ENCODE data around the gene RGSL1.

Gene RGSL1

DNA sequence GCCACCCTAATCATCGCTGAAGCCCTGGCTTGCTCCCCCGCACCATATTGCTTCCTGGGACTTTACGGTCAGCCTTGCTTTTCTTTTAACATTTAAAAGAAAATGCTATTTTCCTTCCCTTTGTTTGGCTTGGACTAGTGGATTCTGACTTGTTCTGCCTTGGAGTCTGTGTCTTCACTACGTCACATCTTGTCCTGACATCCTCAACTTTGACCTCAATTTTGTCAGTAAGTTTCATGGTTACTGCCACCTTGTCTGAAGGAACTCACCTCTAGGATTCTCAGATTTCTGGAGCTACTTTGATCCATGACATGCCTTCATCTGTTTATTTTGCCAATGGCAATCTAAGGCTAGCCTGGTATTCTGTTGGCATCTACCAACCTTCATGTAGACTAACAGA is 134.8 kb downstream of the RGSL1 start:
- no peak overlapping the region for H3K4me3 ChIP-seq
- no peak overlapping the region for H3K27ac ChIP-seq

DNA sequence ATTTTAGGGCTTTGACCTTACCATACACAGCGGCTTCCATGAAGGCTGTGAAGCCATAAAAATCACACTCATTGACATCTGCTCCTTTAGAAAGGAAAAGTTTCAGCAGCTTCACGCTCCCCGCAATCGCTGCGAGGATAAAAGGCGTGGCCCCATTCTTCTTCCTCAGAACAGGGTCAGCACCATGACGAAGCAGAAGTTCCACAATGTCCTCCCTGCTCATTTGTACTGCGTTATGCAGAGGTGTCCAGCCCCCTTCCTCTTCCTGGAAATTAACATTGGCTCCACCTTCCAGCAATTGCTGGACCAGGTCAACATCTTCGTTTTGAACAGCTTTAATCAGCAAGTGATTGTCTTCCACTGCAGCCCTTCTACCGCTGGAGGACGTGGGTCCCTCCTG is 136.4 kb downstream of the RGSL1 start:
- Histone ChIP-seq H3K27ac (no peak overlapping the region), H3K4me3 (no peak overlapping the region)

DNA sequence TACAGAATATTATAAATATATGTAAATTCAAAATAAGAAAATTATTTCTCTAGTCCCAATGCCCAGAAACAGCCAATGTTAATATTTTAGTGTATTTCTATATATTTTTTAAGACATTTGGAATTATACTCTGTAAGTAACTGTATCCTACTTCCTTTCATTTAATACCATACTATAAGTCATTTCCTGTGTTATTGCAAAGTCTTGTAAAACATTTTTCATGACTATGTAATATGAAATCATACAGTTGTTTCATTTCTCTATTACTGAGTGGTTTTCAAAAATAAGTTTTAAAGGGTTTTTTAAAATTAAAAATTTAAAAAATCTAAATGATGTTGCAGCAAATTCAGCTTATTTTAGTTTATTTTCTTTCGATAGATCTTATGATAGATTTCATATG is 137.1 kb downstream of the RGSL1 start:
- Histone ChIP-seq H3K4me3 (no peak overlapping the region), H3K27ac (no peak overlapping the region)

DNA sequence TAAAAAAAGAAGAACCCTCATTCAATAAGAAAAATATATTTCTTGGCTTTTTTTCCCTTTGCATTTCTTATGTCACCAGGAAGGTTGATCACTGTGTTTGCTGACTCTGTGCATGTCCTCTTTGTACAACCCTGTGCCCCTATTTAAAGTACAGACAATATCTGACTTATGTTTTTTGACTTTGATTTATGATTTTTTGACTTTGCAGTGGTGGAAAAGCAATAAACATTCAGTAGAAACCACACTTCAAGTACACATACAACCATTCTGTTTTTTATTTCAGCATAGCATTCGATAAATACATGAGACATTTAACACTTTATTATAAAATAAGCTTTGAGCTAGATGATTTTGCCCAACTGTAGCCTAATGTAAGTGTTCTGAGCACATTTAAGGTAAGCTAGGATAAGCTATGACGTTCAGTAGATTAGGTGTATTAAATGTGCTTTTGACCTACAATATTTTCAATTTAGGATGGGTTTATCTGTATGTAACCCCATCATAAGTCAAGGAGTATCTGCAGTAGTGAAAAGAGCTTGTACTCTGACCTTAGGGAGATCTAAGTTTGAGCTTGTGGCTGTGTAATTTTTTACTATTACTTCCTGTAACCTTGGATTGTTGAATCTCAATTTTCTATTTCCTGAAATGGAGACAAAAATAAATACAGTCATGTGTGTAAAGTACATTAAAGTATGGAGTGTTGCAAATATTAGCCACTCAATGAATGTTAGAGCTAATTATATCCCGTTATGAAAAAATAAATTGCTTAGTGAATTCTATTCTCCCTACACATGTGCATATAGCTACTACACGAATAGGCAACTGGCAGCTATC is 137.9 kb downstream of the RGSL1 start:
- peak overlapping the region in 20 of 21 experiments; percentile 86 to 99 (median 94) for H3K27ac ChIP-seq
- H3K4me3 ChIP-seq: peak overlapping the region; percentile 36 to 73 (median 66)

DNA sequence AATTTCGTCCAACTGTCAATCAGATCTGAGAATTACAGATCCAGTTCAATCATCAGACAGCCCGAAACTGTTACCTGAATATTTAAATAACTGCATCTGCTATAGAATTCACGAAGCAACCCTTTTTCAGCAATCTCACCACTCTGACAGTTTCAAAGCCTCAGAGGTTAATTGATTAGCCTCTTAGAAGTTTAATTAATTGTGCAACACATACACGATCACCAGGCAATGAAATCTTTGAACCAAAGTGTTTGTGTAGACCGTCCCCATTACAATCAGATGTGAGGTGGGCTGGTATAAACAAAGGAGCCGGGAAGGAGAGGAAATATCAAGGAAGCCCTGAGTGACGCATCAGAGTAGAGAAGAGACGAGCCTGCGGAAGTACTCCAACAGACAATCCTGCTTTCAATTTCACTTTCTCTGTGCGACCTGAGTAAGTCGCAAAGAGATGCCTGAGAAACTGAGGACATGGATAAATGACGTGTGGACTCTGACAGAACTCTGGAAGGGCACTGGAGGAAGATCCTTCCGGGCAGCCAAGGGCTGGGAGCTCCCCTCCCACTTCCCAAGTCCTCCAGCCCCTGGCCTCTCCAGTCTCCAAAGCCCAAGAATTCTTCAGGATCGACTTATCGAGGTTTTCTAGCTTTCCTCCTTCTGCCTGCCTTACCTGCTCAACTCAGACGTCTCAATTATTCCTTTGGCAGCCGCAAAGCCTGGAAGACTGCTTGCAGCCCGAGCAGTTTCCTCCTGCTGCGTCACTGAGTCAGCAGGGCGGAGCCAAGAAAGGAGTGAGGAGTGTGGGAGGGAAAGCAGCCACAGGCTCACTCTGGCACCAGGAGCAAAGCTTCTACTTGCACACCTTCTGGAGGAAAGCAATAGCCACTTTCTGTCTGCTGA is 138.8 kb downstream of the RGSL1 start, which contains the start of gene RNASEL:
Gene RNASEL, minus strand, starts transcription at position 757 of the 897 bp plus-strand sequence. CDS start 2,450 bp downstream, outside the sequence.
- H3K4me3 ChIP-seq: peak within 1 kb of the TSS; percentile 36 to 73 (median 66)
- peak within 1 kb of the TSS; percentile 86 to 99 (median 93) for H3K27ac ChIP-seq

DNA sequence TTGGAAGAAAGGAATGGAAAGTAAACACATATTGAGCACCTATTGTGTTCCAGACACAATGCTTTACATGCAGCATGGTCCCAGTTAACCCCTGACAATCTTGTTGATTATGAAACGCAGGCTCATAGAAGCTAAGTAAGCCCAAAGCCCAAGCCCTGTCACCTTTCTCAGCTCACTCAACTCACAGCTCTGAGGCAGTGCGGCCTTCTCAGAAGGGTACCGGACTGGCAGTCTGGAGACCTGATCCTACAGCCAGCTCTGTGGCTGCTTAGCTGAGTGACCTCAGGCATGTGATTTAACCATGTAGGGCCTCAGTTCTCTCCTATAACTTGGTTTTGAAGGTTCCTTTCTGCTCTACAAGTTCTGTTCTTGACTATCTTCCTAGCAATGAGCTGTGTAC is 139.6 kb downstream of the RGSL1 start:
- peak overlapping the region in 2 of 7 experiments; percentile 62 to 65 for H3K4me3 ChIP-seq
- H3K27ac ChIP-seq: peak overlapping the region in 15 of 21 experiments; percentile 86 to 99 (median 93)

DNA sequence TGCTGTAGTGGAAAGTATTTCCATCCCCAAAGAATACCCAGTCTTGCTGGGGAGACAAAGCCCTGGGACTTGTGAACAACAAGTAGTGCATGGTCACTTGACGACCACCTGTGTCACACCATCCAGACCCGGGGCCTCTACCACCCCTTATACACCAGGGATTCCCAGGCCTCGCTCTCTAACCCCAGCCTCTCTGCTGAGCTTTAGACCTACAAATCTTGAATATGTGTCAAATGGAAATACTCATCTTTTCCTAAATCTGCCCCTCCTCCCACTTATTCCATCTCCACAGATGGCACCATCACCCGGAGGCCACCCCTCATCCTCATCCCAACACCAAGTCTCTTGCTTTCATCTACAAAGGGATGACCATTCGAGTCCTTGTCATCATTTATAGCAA is 140.0 kb downstream of the RGSL1 start:
- peak overlapping the region in 5 of 21 experiments; percentile 90 to 99 (median 93) for H3K27ac ChIP-seq

DNA sequence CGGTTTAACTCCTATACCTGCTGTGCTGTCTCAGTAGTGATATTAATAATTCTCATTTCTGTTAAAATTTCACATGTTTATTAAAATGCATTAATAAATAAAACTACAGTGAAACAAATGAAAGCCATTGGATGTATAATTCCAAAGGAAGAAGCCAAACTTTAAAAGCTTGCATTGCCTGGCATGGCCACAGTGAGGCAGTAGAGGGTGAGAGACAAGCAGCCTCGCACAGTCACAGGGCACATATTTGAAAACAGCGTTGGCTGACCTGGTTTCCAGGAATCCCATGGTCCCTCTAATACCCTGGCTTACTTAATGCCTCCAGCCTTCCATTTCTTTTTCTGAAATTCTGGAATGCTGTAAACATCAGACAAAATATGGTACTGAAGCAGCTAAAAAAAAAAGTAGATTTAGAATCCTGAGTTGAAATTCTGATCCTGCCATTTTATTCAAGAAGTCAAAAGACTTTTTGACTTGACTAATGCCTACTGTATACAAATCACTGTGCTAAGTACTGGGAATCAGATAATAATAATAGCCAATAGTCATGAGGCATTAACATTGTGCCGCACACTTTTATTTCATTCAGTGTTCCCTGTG is 145.8 kb downstream of the RGSL1 start:
- Histone ChIP-seq H3K27ac (peak overlapping the region in 1 of 21 experiments; percentile 18), H3K4me3 (no peak overlapping the region)

More for the DNA sequence above, 140.0 kb downstream of the RGSL1 start:
- H3K4me3 ChIP-seq: no peak overlapping the region

DNA sequence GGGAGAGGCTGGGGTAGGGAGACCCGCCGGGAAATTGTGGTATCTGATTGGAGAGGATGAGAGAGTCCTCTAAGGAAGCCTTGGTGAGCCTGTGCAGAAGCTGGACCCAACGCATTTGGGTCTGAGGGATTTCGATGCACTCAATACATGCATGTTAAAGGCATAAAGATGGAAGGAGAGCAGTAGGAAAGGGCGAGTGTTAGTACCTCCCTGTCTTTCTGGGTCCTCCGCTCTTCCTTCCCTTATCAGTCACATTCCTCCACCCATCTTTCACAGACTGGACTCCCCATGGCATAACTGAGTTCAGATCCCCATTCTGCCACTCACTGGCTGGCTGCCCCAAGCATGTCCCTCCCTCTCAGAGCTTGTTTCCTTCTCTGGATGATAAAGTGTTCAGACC is 147.0 kb downstream of the RGSL1 start:
- Histone ChIP-seq H3K4me3 (no peak overlapping the region), H3K27ac (no peak overlapping the region)

DNA sequence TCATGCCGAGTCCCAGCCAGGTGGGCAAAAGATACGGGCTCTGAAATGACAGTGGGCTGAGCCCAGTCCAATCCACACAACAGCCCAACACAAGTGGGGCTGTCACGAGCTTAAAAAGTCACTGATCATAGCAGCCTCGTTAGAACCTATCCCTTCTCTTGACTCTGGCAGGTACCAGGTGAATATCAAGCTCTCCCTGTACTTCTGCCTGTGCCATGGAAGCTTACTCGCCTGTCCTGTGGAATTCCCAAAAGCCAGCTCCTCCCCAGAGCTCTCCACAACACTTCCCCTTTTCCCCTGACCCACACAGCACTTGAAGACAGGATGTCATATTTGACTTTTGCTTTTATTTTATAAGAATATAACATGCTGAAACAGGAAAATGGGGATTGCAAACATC is 148.3 kb downstream of the RGSL1 start:
- no peak overlapping the region for H3K4me3 ChIP-seq
- H3K27ac ChIP-seq: peak overlapping the region in 2 of 21 experiments; percentile 7 to 12

DNA sequence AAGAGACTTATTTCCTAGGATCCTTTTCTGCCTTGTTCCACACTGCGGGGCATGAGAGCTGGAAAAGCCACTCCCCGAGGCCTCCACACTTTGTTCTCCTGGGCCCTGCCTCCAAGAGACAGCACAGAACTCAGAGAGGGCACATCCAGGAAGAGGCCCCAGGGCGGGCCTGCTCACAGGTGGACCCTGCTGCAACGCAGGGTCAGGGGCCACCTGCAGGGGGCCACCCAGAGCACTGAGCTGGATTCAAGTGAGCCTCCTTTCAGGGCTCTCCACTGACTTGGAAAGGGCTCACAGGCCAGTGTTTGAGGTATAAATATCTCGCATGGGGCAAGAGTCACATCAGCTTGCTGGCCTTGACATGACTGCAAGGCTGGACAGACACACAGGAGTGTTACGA is 149.4 kb downstream of the RGSL1 start:
- Histone ChIP-seq H3K27ac (peak overlapping the region in 1 of 21 experiments; percentile 12), H3K4me3 (no peak overlapping the region)

DNA sequence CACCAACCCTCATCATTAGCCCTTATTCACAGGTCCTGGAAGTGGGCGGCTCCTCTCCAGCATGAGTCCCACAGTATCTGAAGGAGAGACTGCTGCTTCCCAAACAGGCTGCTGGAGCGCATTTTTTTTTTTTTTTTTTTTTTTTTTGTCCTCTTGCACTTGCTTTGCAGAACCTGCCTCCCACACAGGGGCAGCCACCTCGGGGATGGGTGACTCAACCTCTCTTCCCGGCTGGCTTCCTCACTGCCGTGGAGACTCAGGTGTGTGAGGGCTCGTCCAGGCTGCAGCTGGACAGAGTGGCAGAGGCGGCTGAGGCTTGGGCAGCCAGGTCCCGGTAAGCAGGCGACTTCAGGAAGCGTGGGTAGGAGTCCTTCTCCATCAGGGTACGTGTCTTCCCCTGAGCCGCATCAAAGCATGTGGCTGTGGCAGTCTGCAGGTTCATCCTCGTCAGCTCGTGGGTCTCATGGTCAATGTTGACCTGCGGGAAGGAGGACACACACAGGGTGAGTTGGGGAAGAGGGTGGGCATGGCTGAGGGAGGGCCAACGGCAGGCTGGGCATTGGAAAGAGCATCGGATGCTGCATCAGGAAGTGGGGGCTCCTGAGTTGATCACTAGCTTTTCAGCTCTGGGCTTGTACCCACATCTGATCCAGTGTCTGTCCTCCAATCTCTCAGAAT is 150.2 kb downstream of the RGSL1 start:
- Histone ChIP-seq H3K4me3 (peak overlapping the region in 1 of 7 experiments; percentile 63), H3K27ac (peak overlapping the region in 1 of 21 experiments; percentile 4)

DNA sequence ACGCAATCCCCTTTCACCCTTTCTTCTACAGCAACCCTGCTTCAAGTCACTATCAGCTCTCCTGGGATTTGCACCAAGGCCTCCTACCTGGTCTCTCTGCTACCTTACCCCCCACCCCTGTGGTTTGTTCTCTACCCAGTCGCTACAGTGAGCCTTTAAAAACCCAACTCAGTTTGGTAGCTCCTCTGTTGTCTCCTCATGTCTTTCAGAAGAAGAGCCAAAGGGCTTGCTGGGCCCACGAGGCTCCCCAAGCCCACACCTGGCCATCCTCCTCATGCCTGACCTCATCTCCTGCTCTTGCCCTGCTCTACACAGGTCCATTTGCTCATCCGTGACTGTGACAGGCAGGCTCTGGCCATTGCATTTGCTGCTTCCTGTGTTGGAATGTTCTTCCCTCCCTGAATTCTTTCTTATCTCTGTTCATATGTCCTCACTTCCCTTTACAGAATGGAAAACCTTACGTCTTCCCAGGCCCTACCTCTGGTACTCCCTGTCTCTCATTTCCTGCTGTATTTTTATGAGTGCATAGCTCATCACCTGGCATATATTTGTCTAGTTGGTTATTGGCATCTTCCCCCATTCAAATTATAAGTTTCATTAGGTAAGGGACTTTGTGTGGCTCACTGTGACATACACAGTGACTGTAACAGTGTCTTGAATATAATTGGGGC is 150.9 kb downstream of the RGSL1 start:
- peak overlapping the region in 6 of 21 experiments; percentile 4 to 82 (median 40) for H3K27ac ChIP-seq
- H3K4me3 ChIP-seq: peak overlapping the region in 2 of 7 experiments; percentile 58 to 63

DNA sequence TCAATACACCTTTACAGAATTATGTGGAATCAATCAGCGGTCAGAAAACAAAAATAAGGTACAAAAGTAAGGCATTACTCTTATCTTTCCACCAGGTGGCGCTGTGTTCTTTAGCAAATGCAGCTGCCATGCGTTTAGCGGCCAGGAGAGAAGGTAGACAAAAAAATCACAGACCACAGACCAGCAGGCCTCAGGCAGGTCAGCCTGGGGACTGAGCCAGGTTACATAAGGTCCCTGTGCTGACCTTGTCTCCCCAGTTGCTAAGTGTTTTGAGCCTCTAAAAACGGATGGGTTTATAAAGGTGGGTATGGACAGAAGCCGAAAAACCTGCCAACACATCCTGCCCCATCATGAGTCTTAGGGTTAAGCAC is 151.5 kb downstream of the RGSL1 start:
- Histone ChIP-seq H3K27ac (peak overlapping the region in 12 of 21 experiments; percentile 2 to 86 (median 31)), H3K4me3 (peak overlapping the region in 3 of 7 experiments; percentile 5 to 63 (median 58))

DNA sequence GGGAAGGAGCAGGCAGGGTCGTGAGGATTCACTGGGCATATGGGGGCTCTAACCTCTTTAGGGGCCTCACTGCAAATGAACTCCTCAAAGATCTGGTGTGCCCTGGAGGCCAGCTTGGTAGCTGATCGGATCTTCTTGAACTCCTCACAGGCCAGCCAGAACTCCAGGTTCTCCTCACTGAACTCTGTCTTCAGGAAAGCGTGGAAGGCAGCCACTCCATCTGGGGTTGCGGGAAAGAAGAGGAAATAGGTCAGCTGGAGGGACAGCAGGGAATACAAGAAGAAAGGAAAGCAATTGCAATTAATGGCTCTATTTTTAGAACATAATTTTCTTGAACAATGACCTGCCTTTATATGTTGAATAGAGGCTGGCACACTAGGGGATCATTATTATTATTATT is 152.0 kb downstream of the RGSL1 start:
- H3K27ac ChIP-seq: peak overlapping the region in 13 of 21 experiments; percentile 0 to 86 (median 30)
- peak overlapping the region in 5 of 7 experiments; percentile 4 to 63 (median 49) for H3K4me3 ChIP-seq

DNA sequence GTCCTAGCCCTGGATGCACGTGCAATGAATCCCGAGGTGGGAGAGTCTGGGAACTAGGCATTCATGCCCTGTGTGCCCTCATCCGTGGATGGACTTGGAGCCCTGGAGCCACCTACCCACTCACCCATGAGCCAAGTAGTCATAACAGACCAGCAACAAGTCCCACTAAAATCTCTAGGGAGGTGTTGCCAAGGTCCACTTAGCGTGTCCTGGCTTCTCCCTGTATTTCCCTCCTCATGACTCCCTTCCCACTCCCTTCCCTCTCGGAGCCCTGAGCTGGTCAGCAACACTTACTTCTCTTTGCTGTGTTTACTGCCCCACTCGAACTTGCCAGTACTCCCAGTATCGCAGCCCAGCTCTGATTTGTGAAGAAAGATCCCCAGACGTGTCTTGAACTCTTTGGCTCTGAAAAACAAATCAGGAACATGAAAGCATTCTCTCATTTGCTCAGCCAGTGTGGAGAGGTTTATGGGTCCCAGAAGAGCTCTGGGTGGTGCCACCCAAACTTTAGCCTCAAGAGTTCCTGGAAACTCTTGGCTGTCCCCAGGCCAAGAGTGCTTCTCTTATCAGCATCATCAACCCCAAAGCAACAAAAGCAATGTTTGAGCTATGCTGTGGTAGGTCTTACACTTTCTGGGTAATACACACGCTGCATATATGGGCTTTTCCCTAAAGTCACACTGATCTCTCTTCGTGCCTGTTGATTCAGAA is 153.1 kb downstream of the RGSL1 start:
- peak overlapping the region; percentile 30 to 63 (median 51) for H3K4me3 ChIP-seq

DNA sequence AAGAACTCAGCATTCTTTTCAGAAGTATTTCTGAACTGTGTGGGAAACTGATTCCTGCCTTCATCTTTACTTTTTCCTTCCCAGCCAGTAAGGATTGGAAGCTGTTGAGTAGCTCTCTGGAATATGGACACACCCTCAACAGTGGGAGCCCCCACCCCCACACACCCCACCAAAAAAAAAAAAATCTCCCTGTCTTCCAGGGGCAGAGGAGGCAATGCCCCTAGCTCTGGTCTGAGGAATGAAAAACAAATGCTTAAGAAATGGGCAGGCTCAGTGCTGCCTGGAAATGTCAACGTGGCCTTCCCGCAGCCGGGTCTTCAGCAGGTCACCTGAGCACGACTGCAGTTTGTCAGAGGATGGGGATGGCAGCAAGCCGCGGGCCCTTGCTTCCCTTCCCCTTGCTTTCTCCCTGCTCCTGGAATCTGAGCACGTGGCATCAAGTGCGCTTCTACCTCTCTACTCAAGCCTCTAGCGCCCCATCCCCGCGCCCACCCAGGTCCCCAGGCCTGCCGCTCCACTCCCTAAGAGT is 153.8 kb downstream of the RGSL1 start:
- peak overlapping the region; percentile 30 to 63 (median 51) for H3K4me3 ChIP-seq
- peak overlapping the region in 20 of 21 experiments; percentile 3 to 86 (median 62) for H3K27ac ChIP-seq

More for the DNA sequence above, 153.1 kb downstream of the RGSL1 start:
- peak overlapping the region in 13 of 21 experiments; percentile 3 to 86 (median 68) for H3K27ac ChIP-seq
